GM12892 (cell line): Measurements from ENCODE around the gene NTHL1.

Experiments
- POLR2A ChIP-seq: IDR thresholded peaks from 2 replicates; pipeline ENCODE4 v1.6.1; 2011; ENCODE audit warnings: low read depth, low read length, control low read depth
- POLR2AphosphoS5 ChIP-seq: IDR thresholded peaks from 2 replicates; pipeline ENCODE4 v1.6.1; 2011; ENCODE audit warnings: low read depth, low read length, control low read depth

DNA sequence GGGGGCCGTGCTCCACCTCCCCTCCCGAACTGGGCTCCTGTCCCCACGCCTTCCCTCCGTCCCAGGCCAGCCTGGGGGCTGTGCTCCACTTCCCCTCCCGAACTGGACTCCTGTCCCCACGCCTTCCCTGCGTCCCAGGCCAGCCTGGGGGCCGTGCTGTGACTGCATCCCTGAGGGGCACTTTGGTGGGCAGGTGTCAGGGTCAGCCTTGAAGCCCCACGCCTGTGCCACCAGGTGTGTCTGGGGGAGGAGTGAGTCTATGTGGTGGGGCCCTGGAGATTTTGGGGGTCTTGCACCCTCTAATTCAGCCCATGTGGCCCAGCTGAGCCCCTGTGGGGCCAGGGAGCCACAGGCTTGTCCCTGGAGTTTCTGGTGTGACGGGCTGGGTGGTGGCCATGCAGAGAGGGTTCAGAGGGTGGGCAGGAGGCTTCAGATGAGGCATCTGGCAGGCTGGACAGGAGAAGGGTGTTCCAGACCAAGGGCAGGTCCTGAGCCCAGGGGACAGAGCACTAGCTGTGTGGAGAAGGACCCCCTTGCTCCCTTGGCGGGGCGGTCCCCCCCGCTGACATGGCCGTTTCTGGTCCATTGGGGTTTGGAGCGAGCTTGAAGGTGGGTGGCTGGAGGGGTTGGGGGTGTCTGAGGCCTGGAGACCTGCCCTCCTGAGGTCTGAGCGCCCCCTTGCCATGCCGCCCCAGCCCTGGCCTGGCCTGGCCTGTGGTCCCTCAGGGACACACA lies 12.8 kb downstream of the NTHL1 start:
- TF ChIP-seq POLR2A = no peak
- TF ChIP-seq POLR2AphosphoS5 = no peak
